ENCODE data around the gene TCF19.

GRCh38 chr6:31178143-31179041 is 20.0 kb downstream of the TCF19 start:
- TF ChIP-seq CTCF (IDR thresholded peaks at IDR 0.05) (no peak), POLR2AphosphoS5 (IDR thresholded peaks at IDR 0.05; ENCODE audit: low read depth, low read length) (no peak), REST (IDR thresholded peaks at IDR 0.05; ENCODE audit: insufficient read depth in 1 of 2, low read depth in 2 of 2, low read length in 1 of 2) (no peak), SIN3A (IDR thresholded peaks at IDR 0.05; ENCODE audit: borderline replicate concordance, insufficient read depth, low read depth, low read length) (no peak), TCF7L2 (IDR thresholded peaks at IDR 0.05; ENCODE audit: low read depth, low read length) (no peak)
